Hematopoietic multipotent progenitor cell treated with erythropoietin and hydrocortisone succinate and interleukin-3 and kit ligand, for 17 days (in vitro differentiated cells): Measurements from ENCODE around the gene DROSHA.
"Not testable (repeated sequence)": the region's sequence is repeated elsewhere in the genome, so short reads cannot be mapped to it uniquely, and the experiment has no call there.

ENCODE experiments used
- DNase-seq: peaks from one replicate; pipeline ENCODE4 v3.0.0-alpha.2; 2015; ENCODE audit warnings: low spot score

Gene DROSHA

GRCh38 chr5:31531888-31532547 lies at the start of gene DROSHA, which contains the start of gene C5orf22:
Gene DROSHA, minus strand, starts transcription at chr5:31532093. Its CDS starts 3,034 bp downstream, at chr5:31529059.
Gene C5orf22, plus strand, starts transcription at chr5:31532301. Its CDS starts 92 bp downstream, at chr5:31532393.
- DNase-seq: peak; percentile 77

- DNase-seq: no peak
Measured at GRCh38 chr5:31579558-31579957, 47.7 kb upstream of the DROSHA start.

GRCh38 chr5:31577438-31577837 lies 45.5 kb upstream of the DROSHA start:
- no peak for DNase-seq

- no peak for DNase-seq
Measured at GRCh38 chr5:31574772-31575171, 42.9 kb upstream of the DROSHA start.

- DNase-seq: no peak
Measured at GRCh38 chr5:31573494-31574142, 41.7 kb upstream of the DROSHA start.

- DNase-seq: no peak
Measured at GRCh38 chr5:31569068-31569467, 37.2 kb upstream of the DROSHA start.

GRCh38 chr5:31568302-31568835 lies 36.5 kb upstream of the DROSHA start:
- no peak for DNase-seq

- not testable (repeated sequence) for DNase-seq
Measured at GRCh38 chr5:31566362-31566761, 34.5 kb upstream of the DROSHA start.

GRCh38 chr5:31563216-31563615 lies 31.3 kb upstream of the DROSHA start:
- DNase-seq: no peak

GRCh38 chr5:31561946-31562345 lies 30.1 kb upstream of the DROSHA start:
- no peak for DNase-seq

GRCh38 chr5:31559942-31560341 lies 28.0 kb upstream of the DROSHA start:
- no peak for DNase-seq

- no peak for DNase-seq
Measured at GRCh38 chr5:31556461-31556860, 24.6 kb upstream of the DROSHA start.

GRCh38 chr5:31554552-31554951 lies 22.7 kb upstream of the DROSHA start:
- no peak for DNase-seq

GRCh38 chr5:31553863-31554262 lies 22.0 kb upstream of the DROSHA start:
- no peak for DNase-seq

GRCh38 chr5:31551878-31552277 lies 20.0 kb upstream of the DROSHA start:
- no peak for DNase-seq

- DNase-seq: not testable (repeated sequence)
Measured at GRCh38 chr5:31549114-31549513, 17.2 kb upstream of the DROSHA start.

GRCh38 chr5:31537851-31538250 lies 6.0 kb upstream of the DROSHA start:
- DNase-seq: no peak

- DNase-seq: no peak
Measured at GRCh38 chr5:31537349-31537748, 5.5 kb upstream of the DROSHA start.

- DNase-seq: no peak
Measured at GRCh38 chr5:31536873-31537272, 5.0 kb upstream of the DROSHA start.

- no peak for DNase-seq
Measured at GRCh38 chr5:31534527-31535046, 2.7 kb upstream of the DROSHA start.

- DNase-seq: no peak
Measured at GRCh38 chr5:31531543-31531887, 378 bp downstream of the DROSHA start.

- peak; percentile 14 for DNase-seq
Measured at GRCh38 chr5:31530541-31531265, 1.2 kb downstream of the DROSHA start.

- DNase-seq: no peak
Measured at GRCh38 chr5:31523041-31523440, 8.9 kb downstream of the DROSHA start.
